C4-2B (cell line): ENCODE results near the gene LIPJ.

ENCODE experiments used
- H3K27ac ChIP-seq: fragments of 450-650 bp; 2 replicates; pipeline ENCODE4 v1.5.1; 2017
- CTCF ChIP-seq: fragments of 450-650 bp; conservative IDR thresholded peaks from 2 replicates; pipeline ENCODE4 v1.5.1; 2017; ENCODE audit warnings: mild to moderate bottlenecking
- ZFX ChIP-seq: fragments of 450-650 bp; IDR thresholded peaks from 2 replicates; pipeline ENCODE4 v1.6.1; 2017

The LIPJ gene

GRCh38 chr10:88620441-88620840, 33.9 kb downstream of the LIPJ start:
- no peak overlapping the region for H3K27ac ChIP-seq
- TF ChIP-seq ZFX (no peak), CTCF (no peak)

- no peak overlapping the region for H3K27ac ChIP-seq
- no peak for TF ChIP-seq CTCF
- TF ChIP-seq ZFX = no peak
These were observed 37.3 kb downstream of the LIPJ start for GRCh38 chr10:88623835-88624234.

- H3K27ac ChIP-seq = no peak overlapping the region
- TF ChIP-seq CTCF (no peak), ZFX (no peak)
These were observed 38.3 kb downstream of the LIPJ start for GRCh38 chr10:88624840-88625239.

GRCh38 chr10:88640186-88640585, 53.6 kb downstream of the LIPJ start:
- TF ChIP-seq CTCF (no peak), ZFX (no peak)
- H3K27ac ChIP-seq = no peak overlapping the region

- no peak overlapping the region for H3K27ac ChIP-seq
- TF ChIP-seq CTCF (no peak), ZFX (no peak)
These were observed 55.6 kb downstream of the LIPJ start for GRCh38 chr10:88642209-88642608.

- TF ChIP-seq ZFX (no peak), CTCF (no peak)
- H3K27ac ChIP-seq = no peak overlapping the region
These were observed 56.4 kb downstream of the LIPJ start for GRCh38 chr10:88642963-88643362.

- no peak for TF ChIP-seq CTCF
- no peak for TF ChIP-seq ZFX
- no peak overlapping the region for H3K27ac ChIP-seq
These were observed 60.6 kb downstream of the LIPJ start for GRCh38 chr10:88647061-88647615.
